B cell (primary cell): ENCODE measurements around the gene TENM4. TPM values are rescaled to one million over a fixed set of nuclear protein-coding genes. Genes with fewer than 3 reads are reported as not detected.

Experiments used
- ATAC-seq: fragments of 200-7000 bp; cut with Tn5 transposase; one replicate; pipeline ENCODE4 v1.10.0; 2021; ENCODE audit warnings: low read depth, mild to moderate bottlenecking, moderate number of reproducible peaks, moderate library complexity
- CTCF ChIA-PET: fragments of 350-600 bp; sonication (Branson Sonifier 250); formaldehyde crosslinking; loops from one replicate; lab custom pipeline; 2021; ENCODE audit warnings: antibody characterized with exemption, inconsistent platforms; lab: Charles Lee
- POLR2A ChIA-PET: fragments of 350-600 bp; sonication (Branson Sonifier 250); formaldehyde crosslinking; loops from one replicate; lab custom pipeline; 2021; ENCODE audit warnings: antibody characterized with exemption; lab: Charles Lee
- DNase-seq: peaks from one replicate; pipeline ENCODE4 v3.0.0; 2013
- H2AFZ ChIP-seq: 2 replicates; pipeline ENCODE4 v1.6.1; 2012; ENCODE audit warnings: mild to moderate bottlenecking, low read depth, low read length; ENCODE audit not compliant: insufficient read depth, poor library complexity, severe bottlenecking
- H3K27ac ChIP-seq, 2 donors: 1 replicate in 1 of 2; 2 replicates in 1 of 2; pipeline ENCODE4 v1.5.1; 2012 to 2013; ENCODE audit warnings: low read length in 2 of 2, mild to moderate bottlenecking in 2 of 2, moderate library complexity in 1 of 2
- H3K27me3 ChIP-seq, 4 experiments: fragments of 200-600 bp in 1 of 4; sonication (generic) in 1 of 4; replicated peaks in 1 of 4; 1 replicate in 2 of 4; 2 replicates in 2 of 4; pipeline versions ENCODE4 v1.6.1 to v1.7.0; 2013 to 2016; ENCODE audit warnings: low read length in 3 of 4, mild to moderate bottlenecking in 2 of 4, mixed read lengths in 1 of 4, moderate library complexity in 1 of 4; ENCODE audit not compliant: insufficient read depth in 4 of 4, control insufficient read depth in 3 of 4; ENCODE audit errors: control extremely low read depth in 1 of 4
- H3K36me3 ChIP-seq, 2 experiments: replicated peaks in 1 of 2; 1 replicate in 1 of 2; 2 replicates in 1 of 2; pipeline versions ENCODE4 v1.6.1 to v1.7.1; 2013; ENCODE audit warnings: low read length in 1 of 2; ENCODE audit not compliant: insufficient read depth in 2 of 2, control insufficient read depth in 1 of 2; ENCODE audit errors: control extremely low read depth in 1 of 2, extremely low read depth in 1 of 2
- H3K4me1 ChIP-seq, 2 donors: fragments of 200-600 bp in 1 of 2; sonication (generic) in 1 of 2; 1 replicate in 1 of 2; 2 replicates in 1 of 2; pipeline versions ENCODE4 v1.5.1 to v1.6.1; 2013 to 2017; ENCODE audit warnings: low read length in 2 of 2; ENCODE audit not compliant: control insufficient read depth in 2 of 2, insufficient read depth in 2 of 2
- H3K4me2 ChIP-seq: replicated peaks from 2 replicates; pipeline ENCODE3; 2012; ENCODE audit warnings: mild to moderate bottlenecking, low read depth, low read length; ENCODE audit not compliant: poor library complexity, severe bottlenecking
- H3K4me3 ChIP-seq, 5 experiments: fragments of 200-600 bp in 1 of 5; sonication (generic) in 1 of 5; 1 replicate in 3 of 5; 2 replicates in 2 of 5; pipeline versions ENCODE4 v1.5.1 to v1.7.0; 2011 to 2016; ENCODE audit warnings: low read length in 4 of 5, mild to moderate bottlenecking in 4 of 5, low read depth in 2 of 5, control low read depth in 1 of 5, moderate library complexity in 1 of 5; ENCODE audit not compliant: insufficient read depth in 1 of 5; ENCODE audit errors: control extremely low read depth in 1 of 5, extremely low read depth in 1 of 5
- H3K79me2 ChIP-seq: fragments of 200-600 bp; sonication (generic); one replicate; pipeline ENCODE4 v1.6.0; 2016; ENCODE audit warnings: low read length; ENCODE audit not compliant: control insufficient read depth, insufficient read depth
- H3K9ac ChIP-seq: fragments of 200-600 bp; sonication (generic); 2 replicates; pipeline ENCODE4 v1.6.1; 2017; ENCODE audit warnings: mild to moderate bottlenecking, low read length, moderate library complexity
- H3K9me3 ChIP-seq, 3 donors: one replicate each; pipeline versions ENCODE4 v1.6.1 to v1.7.1; 2013; ENCODE audit warnings: low read length in 2 of 3; ENCODE audit not compliant: control insufficient read depth in 2 of 3, insufficient read depth in 1 of 3; ENCODE audit errors: control extremely low read depth in 1 of 3
- H4K20me1 ChIP-seq: 2 replicates; pipeline ENCODE4 v1.6.0; 2012; ENCODE audit warnings: mild to moderate bottlenecking, low read length; ENCODE audit not compliant: insufficient read depth, control insufficient read depth, poor library complexity, severe bottlenecking
- H3K27ac Mint-ChIP-seq: one replicate; pipeline ENCODE4 v1.8.0; 2021; ENCODE audit warnings: mixed read lengths
- H3K27me3 Mint-ChIP-seq: one replicate; pipeline ENCODE4 v1.8.0; 2021; ENCODE audit warnings: mixed read lengths
- H3K4me1 Mint-ChIP-seq: one replicate; pipeline ENCODE4 v1.8.0; 2021; ENCODE audit warnings: mixed read lengths
- H3K4me3 Mint-ChIP-seq: one replicate; pipeline ENCODE4 v1.8.0; 2021; ENCODE audit warnings: mixed read lengths
- H3K9me3 Mint-ChIP-seq: one replicate; pipeline ENCODE4 v1.8.0; 2022; ENCODE audit warnings: mixed read lengths; ENCODE audit not compliant: insufficient read depth
- CTCF ChIP-seq: fragments of 200-600 bp; IDR thresholded peaks from one replicate; pipeline ENCODE4 v1.8.0; 2022; ENCODE audit warnings: antibody characterized with exemption, mild to moderate bottlenecking
- EZH2 ChIP-seq: IDR thresholded peaks from 2 replicates; pipeline ENCODE4 v1.6.1; 2012; ENCODE audit warnings: borderline replicate concordance, low read depth, mild to moderate bottlenecking, moderate library complexity, low read length; ENCODE audit not compliant: insufficient read depth, poor library complexity, severe bottlenecking
- WGBS: methylation state at CpG from one replicate; pipeline ENCODE4 v1.1.5; 2013; ENCODE audit warnings: missing lambda C conversion rate; ENCODE audit not compliant: insufficient coverage; 5-methylcytosine and 5-hydroxymethylcytosine counted together
- intact Hi-C: fragments of 100-400 bp; cut with micrococcal nuclease; formaldehyde crosslinking; loops from one replicate; pipeline ENCODE4 v1.10.0; 2022
- polyA plus RNA-seq: library from polyadenylated mRNA; depleted of rRNA; stranded (reverse); fragments of >200 nt; gene quantifications from 2 replicates; pipeline ENCODE4 v1.2.3, GENCODE V29; 2012
- total RNA-seq, 2 donors: library from RNA; stranded (reverse); fragments of 120-200 nt in 1 of 2; gene quantifications; 1 replicate in 1 of 2; 2 replicates in 1 of 2; pipeline versions ENCODE4 v1.2.3 to v1.2.4, GENCODE V29; 2013 to 2022

TENM4 gene
- total and polyA plus RNA-seq, 2 donors (not counting 1 experiment from before 2014, with no cell fraction given) = 0.09 to 5.7 TPM

GRCh38 chr11:79371152-79371551 is 69.7 kb downstream of the TENM4 start:
- intact Hi-C loops = no loop called here
- no peaks in the 10 kb centered on the region for H3K79me2 ChIP-seq
- H3K36me3 ChIP-seq = no peaks in the 10 kb centered on the region
- H3K9me3 Mint-ChIP-seq = no peaks in the 10 kb centered on the region
- H4K20me1 ChIP-seq = no peaks in the 10 kb centered on the region
- peaks cover 43% of the 10 kb centered on the region for H3K27me3 Mint-ChIP-seq
- H3K9me3 ChIP-seq = no peaks in the 10 kb centered on the region
- WGBS = no CpG with 5 or more reads among the region's 1 CpG
- no peak overlapping the region for H3K27ac Mint-ChIP-seq
- H2AFZ ChIP-seq = no peak overlapping the region
- no peak overlapping the region for H3K4me3 ChIP-seq
- no peak overlapping the region for H3K4me2 ChIP-seq
- no peak overlapping the region for H3K27ac ChIP-seq
- no peak overlapping the region for H3K9ac ChIP-seq
- H3K4me1 Mint-ChIP-seq = no peaks in the 10 kb centered on the region
- ATAC-seq (no peak), DNase-seq (no peak)
- TF ChIP-seq EZH2 (no peak), CTCF (no peak)
- ChIA-PET CTCF (no interaction called here), POLR2A (no interaction called here)
- no peak overlapping the region for H3K4me3 Mint-ChIP-seq
- peaks cover 0 to 9% (median 4%) of the 10 kb centered on the region in 4 experiments for H3K27me3 ChIP-seq
- H3K4me1 ChIP-seq = no peaks in the 10 kb centered on the region

- H3K9ac ChIP-seq = no peak overlapping the region
- WGBS = 63% methylated on average over 3 of the region's 5 CpGs
- intact Hi-C loops = no loop called here
These were observed 71.8 kb downstream of the TENM4 start for GRCh38 chr11:79369055-79369454.

More at GRCh38 chr11:79369055-79369454, 71.8 kb downstream of the TENM4 start:
- DNase-seq = no peak
- Mint-ChIP-seq H3K27ac (no peak overlapping the region), H3K4me1 (no peaks in the 10 kb centered on the region), H3K4me3 (no peak overlapping the region), H3K27me3 (peaks cover 42% of the 10 kb centered on the region), H3K9me3 (no peaks in the 10 kb centered on the region)
- Histone ChIP-seq H3K9me3 (no peaks in the 10 kb centered on the region), H4K20me1 (no peaks in the 10 kb centered on the region), H3K27me3 (peaks cover 0 to 9% (median 2%) of the 10 kb centered on the region in 4 experiments), H3K36me3 (no peaks in the 10 kb centered on the region), H3K79me2 (no peaks in the 10 kb centered on the region), H3K4me1 (no peaks in the 10 kb centered on the region), H2AFZ (no peak overlapping the region), H3K4me3 (no peak overlapping the region), H3K4me2 (no peak overlapping the region), H3K27ac (no peak overlapping the region)
- ChIA-PET POLR2A (no interaction called here), CTCF (no interaction called here)
- no peak for TF ChIP-seq EZH2
- no peak for TF ChIP-seq CTCF
- ATAC-seq = no peak
